GM21390 (cell line): ENCODE data around the gene POLR3GL.

Source experiments
- ATAC-seq: cut with Tn5 transposase; IDR thresholded peaks from one replicate; pipeline ENCODE4 v1.9.1; 2021; ENCODE audit not compliant: unreplicated experiment

The POLR3GL gene

DNA sequence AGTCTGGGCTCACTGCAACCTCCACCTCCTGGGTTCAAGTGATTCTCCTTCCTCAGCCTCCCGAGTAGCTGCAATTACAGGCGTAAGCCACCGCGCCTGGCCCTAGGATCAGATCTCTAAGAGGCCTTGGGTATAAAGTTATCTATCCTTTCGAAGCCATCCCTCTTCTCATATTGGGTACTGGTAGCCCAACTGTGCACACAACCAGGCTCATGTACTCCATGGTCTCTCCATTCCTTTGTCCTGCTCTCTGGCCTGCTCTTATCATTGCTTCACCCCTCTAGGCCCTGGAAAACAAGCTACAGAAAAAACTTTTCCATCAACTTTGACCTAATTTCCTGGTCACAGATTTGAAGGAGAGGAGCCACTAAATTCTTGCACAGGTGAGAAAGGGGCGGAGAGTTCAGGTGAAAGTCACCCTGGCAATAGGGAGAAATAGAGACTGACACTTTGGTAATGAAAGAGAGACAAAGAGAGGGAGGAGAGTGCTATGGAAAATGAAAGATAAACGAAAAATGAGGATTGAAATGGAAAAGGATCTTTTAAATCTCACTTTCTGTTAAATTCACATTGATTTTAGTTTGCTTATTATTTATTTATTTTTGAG is 25.9 kb downstream of the POLR3GL start:
- ATAC-seq: no peak

- ATAC-seq: no peak
These were observed 27.4 kb downstream of the POLR3GL start for GRCh38 chr1:145991735-145992412.

DNA sequence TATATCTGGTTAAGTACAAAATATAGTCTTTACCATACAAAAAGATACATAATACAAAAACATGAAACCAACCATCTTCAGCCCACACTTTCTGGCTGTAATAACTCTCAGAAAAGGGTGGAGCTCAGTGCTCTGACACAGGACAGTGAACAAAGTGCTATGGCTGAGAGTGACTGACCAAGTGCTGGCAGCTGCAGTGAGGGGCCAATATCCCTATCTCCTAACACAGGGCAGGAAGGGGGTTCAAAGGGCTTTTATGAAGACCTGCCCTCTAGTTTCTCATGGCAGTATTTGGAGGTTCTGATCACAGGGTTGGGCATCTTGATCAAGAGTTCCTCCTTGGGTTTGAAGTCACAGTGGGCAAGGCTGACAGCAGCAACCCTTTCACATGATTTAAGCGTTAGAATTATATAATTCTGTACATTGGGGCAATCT is 28.0 kb downstream of the POLR3GL start:
- no peak for ATAC-seq

DNA sequence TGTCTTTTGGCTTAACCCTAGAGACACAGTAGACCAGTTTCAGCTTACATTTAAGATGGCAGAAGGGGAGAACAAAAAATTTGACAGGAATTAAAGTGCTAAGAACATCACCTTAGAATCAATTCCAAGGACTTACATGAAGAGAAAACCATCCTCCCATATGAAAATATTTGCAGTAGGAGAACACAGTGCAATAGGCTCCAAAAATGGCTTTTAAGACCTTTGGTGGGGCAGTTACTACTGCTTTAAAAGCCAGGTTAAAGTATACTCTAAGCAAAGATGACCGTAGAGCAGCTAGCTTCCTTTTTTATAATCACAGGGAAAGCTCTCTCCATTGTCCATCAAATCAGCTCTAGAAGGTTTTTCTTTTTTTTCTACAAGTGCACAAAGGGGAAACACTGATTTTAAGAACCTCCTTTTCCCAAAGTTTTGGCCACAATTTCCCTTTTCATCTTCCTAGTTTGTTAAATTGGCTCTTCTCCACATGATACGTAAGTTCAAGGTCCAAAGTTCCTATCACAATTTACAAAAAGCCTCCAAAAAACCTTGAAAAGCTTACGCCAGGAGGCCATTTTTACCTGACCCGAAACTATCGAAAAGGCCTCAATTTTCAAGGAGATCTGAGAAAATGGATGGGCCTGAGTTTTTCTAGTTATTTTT is 28.6 kb downstream of the POLR3GL start:
- no peak for ATAC-seq

DNA sequence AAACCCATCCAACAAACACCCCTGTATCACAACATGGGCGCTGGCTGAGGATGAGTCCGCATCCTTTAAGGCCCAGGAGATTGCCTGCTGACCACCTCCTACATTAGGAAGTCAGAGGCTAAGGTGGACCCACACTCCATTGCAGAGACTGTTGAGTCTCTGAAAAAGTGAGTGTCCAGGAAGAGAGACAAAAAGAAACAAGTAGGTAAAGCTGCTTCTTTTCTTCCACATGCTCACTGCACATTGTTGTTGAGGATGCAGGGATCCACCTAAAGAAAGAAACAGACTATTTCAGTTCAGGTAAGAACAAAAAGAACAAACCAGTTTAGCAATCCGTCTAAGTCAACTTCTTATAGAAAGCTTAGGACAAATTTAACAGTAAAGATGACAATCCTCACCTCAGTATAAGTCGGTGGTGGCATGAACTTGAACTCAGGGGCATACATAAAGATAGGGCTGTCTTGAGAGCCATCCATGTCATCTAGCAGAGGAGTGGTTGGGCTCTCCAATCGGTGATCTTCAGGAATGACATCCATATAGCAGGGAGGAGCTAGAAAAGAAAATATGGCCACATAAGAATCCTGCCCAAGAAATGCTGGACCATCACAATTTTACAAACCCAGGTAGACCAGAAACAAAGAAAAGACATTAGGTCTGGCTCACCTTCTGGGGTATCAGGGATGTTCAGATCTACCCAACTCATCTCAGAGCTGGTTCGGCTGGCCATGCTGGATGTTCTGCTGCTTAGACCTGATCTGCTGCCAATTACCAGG is 29.3 kb downstream of the POLR3GL start:
- ATAC-seq: no peak

GRCh38 chr1:145994391-145995120 is 30.1 kb downstream of the POLR3GL start:
- no peak for ATAC-seq

DNA sequence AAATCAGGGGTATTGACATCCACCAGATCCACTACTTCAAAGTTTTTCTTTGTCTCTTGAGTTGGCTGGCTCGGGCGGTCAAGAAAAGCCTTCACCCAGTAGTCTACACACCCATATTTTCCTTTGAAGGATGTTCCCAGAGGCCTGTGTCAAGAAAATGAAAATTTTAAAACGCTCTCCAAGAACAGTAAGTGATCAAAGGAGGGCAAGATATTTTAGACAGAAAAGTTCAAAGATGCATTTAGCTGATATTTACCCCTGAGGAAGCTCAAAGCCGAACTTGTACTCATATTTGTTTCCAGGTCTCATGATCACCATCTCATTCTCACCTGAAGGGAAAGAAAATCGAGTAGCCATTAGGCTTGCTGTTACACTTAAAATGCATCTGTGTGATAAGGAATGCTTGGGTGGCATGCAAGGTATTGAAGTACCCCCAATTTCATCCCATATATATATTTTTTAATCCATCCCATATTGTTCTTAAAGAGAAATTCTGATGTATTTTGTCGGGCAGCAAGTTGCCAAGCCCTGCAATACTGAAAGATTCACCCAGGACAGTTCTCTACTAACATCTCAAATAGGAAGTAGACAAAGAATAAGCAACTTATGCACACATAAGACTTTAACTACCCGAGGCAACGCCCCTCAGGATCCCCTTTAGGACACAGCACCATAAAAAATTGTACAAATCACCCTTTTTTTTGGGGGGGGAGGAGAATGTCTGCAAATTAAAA is 30.8 kb downstream of the POLR3GL start:
- no peak for ATAC-seq

- no peak for ATAC-seq
These were observed 31.5 kb downstream of the POLR3GL start for GRCh38 chr1:145995964-145996432.

- ATAC-seq: peak; percentile 83
These were observed 32.0 kb downstream of the POLR3GL start, which contains the start of gene TXNIP for GRCh38 chr1:145996433-145997015. TXNIP (minus strand) TSS chr1:145996579; CDS start chr1:145996266, 313 bp downstream.

DNA sequence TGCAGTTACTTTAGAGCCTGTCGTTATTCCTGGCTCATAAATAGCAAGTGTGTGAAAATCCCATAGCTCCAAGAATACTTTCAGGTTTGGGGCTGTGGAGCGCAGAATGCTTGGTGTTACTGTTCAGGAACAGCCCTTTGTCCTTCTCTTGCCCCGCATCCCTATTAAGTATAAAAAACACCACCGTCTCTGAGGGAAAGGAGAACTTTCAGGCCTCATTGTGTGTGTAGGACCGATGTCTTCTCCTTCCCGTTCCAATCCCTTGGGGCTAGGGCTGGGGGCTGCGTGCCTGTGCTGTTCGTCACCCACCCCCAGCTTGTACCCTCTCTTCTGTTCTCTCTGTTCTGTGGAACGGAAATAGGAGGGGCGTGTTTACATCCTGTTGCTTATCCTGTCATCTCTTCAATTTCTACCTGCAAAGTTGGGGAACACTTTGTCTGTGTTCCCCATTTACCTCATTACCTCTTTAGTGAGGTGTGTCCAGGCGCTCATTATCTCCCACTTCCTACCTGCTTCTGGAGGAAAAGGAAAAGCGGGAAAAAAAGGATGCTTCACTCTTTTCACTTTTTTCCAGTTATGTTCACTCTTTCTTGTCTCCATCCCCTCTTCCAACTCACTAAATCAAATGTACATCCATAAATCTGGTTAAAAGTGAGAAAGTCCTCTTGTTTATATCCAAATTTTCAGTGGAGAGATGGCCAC is 32.7 kb downstream of the POLR3GL start:
- peak; percentile 25 for ATAC-seq

- no peak for ATAC-seq
These were observed 33.2 kb downstream of the POLR3GL start for GRCh38 chr1:145997718-145998023.

DNA sequence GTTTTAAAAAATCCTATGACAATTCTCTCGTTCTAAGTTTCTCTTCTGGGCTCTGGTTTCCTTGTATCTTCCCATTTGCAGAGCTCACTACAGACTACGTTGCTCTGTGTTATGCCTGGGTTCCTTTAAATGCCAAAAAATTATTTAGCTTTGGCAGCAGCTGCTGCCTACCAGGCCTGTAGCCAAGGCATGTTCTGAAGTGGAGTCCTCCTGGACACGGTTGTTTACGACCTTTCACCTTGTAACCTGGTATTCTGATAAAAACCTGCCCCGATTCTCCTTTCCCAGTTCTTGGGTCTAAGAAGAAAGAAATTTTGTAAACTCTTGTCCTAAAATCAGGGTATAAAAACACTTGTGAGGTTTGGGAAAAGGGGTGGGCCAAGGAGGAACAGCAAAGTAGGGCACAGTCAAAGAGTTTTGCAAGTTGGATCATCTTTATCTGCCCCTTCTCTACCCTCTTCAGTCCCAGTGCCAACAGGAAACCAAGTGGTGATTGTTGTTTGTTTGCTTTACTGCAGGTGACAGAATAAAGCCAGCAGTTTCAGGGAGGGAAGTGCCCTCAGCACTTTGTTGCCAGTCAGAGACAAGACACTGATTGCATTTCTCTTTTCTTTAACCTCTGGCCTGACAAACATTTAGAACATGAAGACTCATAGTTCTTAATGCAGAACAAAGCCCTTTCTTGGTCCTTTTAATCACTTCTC is 35.0 kb downstream of the POLR3GL start:
- no peak for ATAC-seq

DNA sequence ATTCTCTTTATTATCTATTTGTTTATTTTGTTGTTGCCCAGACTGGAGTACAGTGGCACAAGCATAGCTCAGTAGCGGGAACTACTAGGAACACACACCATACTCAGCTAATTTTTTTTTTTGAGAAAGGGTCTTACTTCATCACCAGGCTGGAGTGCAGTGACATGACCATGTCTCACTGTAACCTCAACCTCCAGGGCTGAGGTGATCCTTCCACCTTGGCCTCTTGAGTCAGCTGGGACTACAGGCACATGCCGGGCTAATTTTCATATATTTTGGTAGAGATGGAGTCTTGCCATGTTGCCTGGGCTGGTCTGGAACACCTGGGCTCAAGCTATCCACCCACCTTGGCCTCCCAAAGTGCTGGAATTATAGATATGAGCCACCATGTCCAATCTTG is 37.2 kb downstream of the POLR3GL start:
- no peak for ATAC-seq

DNA sequence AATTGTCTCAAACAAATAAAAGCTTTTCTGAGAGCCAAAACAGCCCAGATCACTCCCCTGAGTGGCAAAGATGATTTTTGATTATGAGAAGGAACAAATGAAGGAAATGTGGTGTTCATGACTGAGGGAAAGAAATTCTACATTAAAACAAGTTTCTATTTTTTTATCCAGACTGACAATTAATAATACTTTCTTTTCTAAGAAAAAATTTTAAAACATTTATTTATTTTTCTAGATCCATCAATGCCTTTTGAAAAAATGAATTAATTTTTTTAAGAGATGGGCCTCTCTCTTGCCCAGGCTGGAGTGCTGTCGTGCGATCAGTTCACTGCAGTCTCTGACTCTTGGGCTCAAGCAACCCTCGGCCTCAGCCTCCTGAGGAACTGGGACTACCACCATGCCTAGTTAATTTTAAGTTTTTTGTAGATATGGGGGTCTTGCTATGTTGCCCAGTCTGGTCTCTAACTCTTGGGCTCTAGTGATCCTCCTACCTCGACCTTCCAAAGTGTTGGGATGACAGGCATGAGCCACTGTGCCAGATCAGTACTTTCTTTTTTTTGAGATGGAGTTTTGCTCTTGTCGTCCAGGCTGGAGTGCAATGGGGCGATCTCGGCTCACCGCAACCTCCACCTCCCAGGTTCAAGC is 43.1 kb downstream of the POLR3GL start:
- no peak for ATAC-seq

- ATAC-seq: no peak
These were observed 45.7 kb downstream of the POLR3GL start for GRCh38 chr1:146010126-146010738.

GRCh38 chr1:146012703-146013558 is 48.4 kb downstream of the POLR3GL start:
- no peak for ATAC-seq

DNA sequence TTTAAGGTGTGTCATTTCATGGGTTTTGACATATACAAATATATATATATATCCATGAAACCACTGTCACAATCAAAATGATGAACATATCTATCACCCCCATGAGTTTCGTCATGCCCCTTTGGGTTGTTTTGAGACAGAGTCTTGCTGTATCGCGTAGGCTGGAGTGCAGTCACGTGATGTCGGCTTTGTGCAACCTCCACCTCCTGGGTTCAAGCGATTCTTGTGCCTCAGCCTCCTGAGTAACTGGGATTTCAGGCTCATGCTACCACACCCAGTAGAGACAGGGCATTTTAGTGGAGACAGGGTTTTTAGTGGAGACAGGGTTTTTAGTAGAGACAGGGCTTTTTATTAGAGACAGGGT is 49.1 kb downstream of the POLR3GL start:
- ATAC-seq: no peak
